Natural killer cell (primary cell): ENCODE results near the gene LRPPRC. TPM values are rescaled to one million over a fixed set of nuclear protein-coding genes. Genes with fewer than 3 reads are reported as not detected.

Experiments
- ATAC-seq, 3 donors: fragments of 150-1000 bp in 2 of 3; fragments of 200-7000 bp in 1 of 3; cut with Tn5 transposase; 1 replicate in 1 of 3; 2 replicates in 2 of 3; pipeline ENCODE4 v1.10.0; 2021; ENCODE audit warnings: mild to moderate bottlenecking in 2 of 3, moderate library complexity in 2 of 3
- DNase-seq, 2 donors: peaks; one replicate each; pipeline versions ENCODE4 v3.0.0 to v3.0.0-alpha.2; 2013 to 2021; ENCODE audit warnings: mixed read lengths in 1 of 2
- H3K27ac ChIP-seq: one replicate; pipeline ENCODE4 v1.5.1; 2013; ENCODE audit warnings: mild to moderate bottlenecking, low read length
- H3K27me3 ChIP-seq: one replicate; pipeline ENCODE4 v1.6.1; 2013; ENCODE audit warnings: low read length; ENCODE audit not compliant: control insufficient read depth, insufficient read depth
- H3K36me3 ChIP-seq: one replicate; pipeline ENCODE4 v1.6.1; 2013; ENCODE audit warnings: low read length; ENCODE audit not compliant: control insufficient read depth, insufficient read depth
- H3K4me1 ChIP-seq: one replicate; pipeline ENCODE4 v1.6.1; 2013; ENCODE audit warnings: low read length; ENCODE audit not compliant: control insufficient read depth, insufficient read depth
- H3K4me3 ChIP-seq: one replicate; pipeline ENCODE4 v1.5.1; 2013; ENCODE audit warnings: low read length
- H3K9me3 ChIP-seq: one replicate; pipeline ENCODE4 v1.6.1; 2013; ENCODE audit warnings: low read length; ENCODE audit not compliant: control insufficient read depth, insufficient read depth
- H3K27ac Mint-ChIP-seq, 2 donors: one replicate each; pipeline ENCODE4 v1.8.0; 2022; ENCODE audit warnings: mild to moderate bottlenecking in 2 of 2, mixed read lengths in 2 of 2, moderate library complexity in 1 of 2
- H3K27me3 Mint-ChIP-seq, 2 donors: one replicate each; pipeline ENCODE4 v1.8.0; 2022; ENCODE audit warnings: low read depth in 2 of 2, mixed read lengths in 2 of 2
- H3K36me3 Mint-ChIP-seq: one replicate; pipeline ENCODE4 v1.8.0; 2022; ENCODE audit warnings: mixed read lengths
- H3K4me1 Mint-ChIP-seq, 2 donors: one replicate each; pipeline ENCODE4 v1.8.0; 2022; ENCODE audit warnings: mixed read lengths in 2 of 2
- H3K4me3 Mint-ChIP-seq: one replicate; pipeline ENCODE4 v1.8.0; 2022; ENCODE audit warnings: mild to moderate bottlenecking, moderate library complexity, mixed read lengths
- H3K9me3 Mint-ChIP-seq, 2 donors: one replicate each; pipeline ENCODE4 v1.8.0; 2022; ENCODE audit warnings: mixed read lengths in 2 of 2
- CTCF ChIP-seq: fragments of 200-600 bp; IDR thresholded peaks from one replicate; pipeline ENCODE4 v1.8.0; 2022; ENCODE audit warnings: antibody characterized with exemption
- WGBS: methylation state at CpG from one replicate; pipeline ENCODE4 v1.1.7; 2013; ENCODE audit warnings: missing lambda C conversion rate; ENCODE audit not compliant: insufficient coverage; 5-methylcytosine and 5-hydroxymethylcytosine counted together
- intact Hi-C: fragments of 100-400 bp; cut with micrococcal nuclease; formaldehyde crosslinking; loops from one replicate; pipeline ENCODE4 v1.14.2; 2022
- total RNA-seq, 4 donors: library from RNA; stranded (reverse); fragments of 120-200 nt in 1 of 4; gene quantifications; one replicate each; pipeline versions ENCODE4 v1.2.3 to v1.2.4, GENCODE V29; 2013 to 2022

The LRPPRC gene
- total RNA-seq, 3 donors from 2014 or later (not counting 1 experiment from before 2014, with no cell fraction given) = 43.5 to 53.8 (median 48.4) TPM

- Histone ChIP-seq H3K27ac (no peak overlapping the region), H3K4me1 (no peaks in the 10 kb centered on the region), H3K27me3 (no peaks in the 10 kb centered on the region), H3K4me3 (no peak overlapping the region), H3K36me3 (peaks cover 27% of the 10 kb centered on the region), H3K9me3 (no peaks in the 10 kb centered on the region)
- Mint-ChIP-seq H3K27me3 (no peaks in the 10 kb centered on the region), H3K27ac (no peak overlapping the region), H3K4me1 (no peaks in the 10 kb centered on the region), H3K4me3 (no peak overlapping the region), H3K9me3 (no peaks in the 10 kb centered on the region), H3K36me3 (peaks cover 23% of the 10 kb centered on the region)
- ATAC-seq = no peak
- intact Hi-C loops = no loop called here
- DNase-seq = no peak
- WGBS = 98% methylated on average over 5 of the region's 5 CpGs
- TF ChIP-seq CTCF = no peak
Observed at GRCh38 chr2:43884689-43885088, 111.1 kb downstream of the LRPPRC start.

DNA sequence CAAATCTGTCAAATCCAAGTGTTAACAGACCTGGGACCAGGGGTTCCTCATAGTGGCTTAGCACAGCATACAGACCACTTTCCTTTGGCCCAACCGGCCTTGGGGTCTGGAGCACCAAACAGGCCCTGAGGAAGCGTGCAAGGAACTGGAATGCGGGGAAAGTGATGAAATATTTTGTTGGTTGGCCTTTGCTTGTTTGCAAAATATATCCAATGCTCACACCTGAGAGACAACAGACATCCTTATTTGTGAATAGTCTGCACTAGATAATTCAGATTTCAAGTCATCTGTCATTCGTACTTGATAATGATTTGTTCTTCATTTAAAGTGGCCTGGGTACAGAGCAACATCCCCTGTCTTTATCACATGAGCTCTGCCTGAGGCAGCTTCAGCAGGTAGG, 113.5 kb downstream of the LRPPRC start:
- Mint-ChIP-seq H3K36me3 (peaks cover 2% of the 10 kb centered on the region), H3K4me3 (no peak overlapping the region), H3K27ac (no peak overlapping the region), H3K4me1 (peaks cover 5 to 6% of the 10 kb centered on the region in 2 donors), H3K27me3 (peaks cover 0 to 6% of the 10 kb centered on the region in 2 donors), H3K9me3 (no peaks in the 10 kb centered on the region)
- DNase-seq (no peak), ATAC-seq (no peak)
- no peak overlapping the region for H3K4me3 ChIP-seq
- H3K36me3 ChIP-seq = peaks cover 6% of the 10 kb centered on the region
- no peaks in the 10 kb centered on the region for H3K27me3 ChIP-seq
- TF ChIP-seq CTCF = no peak
- 100% methylated on average over 2 of the region's 4 CpGs for WGBS
- H3K27ac ChIP-seq = no peak overlapping the region
- intact Hi-C loops = no loop called here
- H3K9me3 ChIP-seq = no peaks in the 10 kb centered on the region
- H3K4me1 ChIP-seq = peaks cover 7% of the 10 kb centered on the region

GRCh38 chr2:43880952-43881351, 114.8 kb downstream of the LRPPRC start:
- 82% methylated on average over 3 of the region's 5 CpGs for WGBS
- H3K9me3 ChIP-seq = no peaks in the 10 kb centered on the region
- H3K27ac Mint-ChIP-seq = no peak overlapping the region
- no peak for DNase-seq
- no peak overlapping the region for H3K4me3 Mint-ChIP-seq
- H3K27ac ChIP-seq = no peak overlapping the region
- no peaks in the 10 kb centered on the region for H3K9me3 Mint-ChIP-seq
- no peak overlapping the region for H3K4me3 ChIP-seq
- no peak for ATAC-seq
- H3K36me3 Mint-ChIP-seq = no peaks in the 10 kb centered on the region
- H3K27me3 Mint-ChIP-seq = peaks cover 4 to 6% of the 10 kb centered on the region in 2 donors
- H3K4me1 Mint-ChIP-seq = peaks cover 5 to 12% of the 10 kb centered on the region in 2 donors
- peaks cover 7% of the 10 kb centered on the region for H3K4me1 ChIP-seq
- H3K27me3 ChIP-seq = no peaks in the 10 kb centered on the region
- intact Hi-C loops = no loop called here
- no peak for TF ChIP-seq CTCF
- no peaks in the 10 kb centered on the region for H3K36me3 ChIP-seq

- intact Hi-C loops = no loop called here
- TF ChIP-seq CTCF = no peak
- no peak for ATAC-seq
- Mint-ChIP-seq H3K27me3 (peaks cover 4 to 6% of the 10 kb centered on the region in 2 donors), H3K4me1 (peaks cover 5 to 12% of the 10 kb centered on the region in 2 donors), H3K36me3 (no peaks in the 10 kb centered on the region), H3K9me3 (no peaks in the 10 kb centered on the region), H3K4me3 (no peak overlapping the region), H3K27ac (no peak overlapping the region)
- 98% methylated on average over 3 of the region's 9 CpGs for WGBS
- no peak overlapping the region for H3K27ac ChIP-seq
- H3K27me3 ChIP-seq = no peaks in the 10 kb centered on the region
- DNase-seq = no peak
- H3K36me3 ChIP-seq = no peaks in the 10 kb centered on the region
- H3K4me3 ChIP-seq = no peak overlapping the region
- H3K9me3 ChIP-seq = no peaks in the 10 kb centered on the region
- peaks cover 7% of the 10 kb centered on the region for H3K4me1 ChIP-seq
Observed at GRCh38 chr2:43880471-43880870, 115.3 kb downstream of the LRPPRC start.
